Stomach (tissue), 9 donors: Measurements from ENCODE around the gene GNAI1. TPM values are rescaled to one million over a fixed set of nuclear protein-coding genes. Genes with fewer than 3 reads are reported as not detected.

Experiments used
- DNase-seq, 2 donors: peaks; one replicate each; pipeline versions ENCODE4 v3.0.0 to v3.0.0-alpha.2; 2013 to 2019
- H3K27ac ChIP-seq, 5 donors: fragments of 200-600 bp in 4 of 5; sonication (generic) in 4 of 5; one replicate each; pipeline ENCODE4 v1.5.1; 2013 to 2019; ENCODE audit warnings: mild to moderate bottlenecking in 1 of 5, moderate library complexity in 1 of 5
- H3K27me3 ChIP-seq, 3 donors: fragments of 200-600 bp; sonication (generic); one replicate each; pipeline ENCODE4 v1.5.1; 2017 to 2019; ENCODE audit warnings: mixed run types in 1 of 3
- H3K36me3 ChIP-seq, 4 donors: fragments of 200-600 bp; sonication (generic); 1 replicate in 3 of 4; 2 replicates in 1 of 4; pipeline ENCODE4 v1.5.1; 2016 to 2019
- H3K4me1 ChIP-seq, 4 donors: fragments of 200-600 bp; sonication (generic); one replicate each; pipeline ENCODE4 v1.5.1; 2016 to 2019
- H3K4me3 ChIP-seq, 4 donors: fragments of 200-600 bp; sonication (generic) in 3 of 4; one replicate each; pipeline ENCODE4 v1.5.1; 2016 to 2019; ENCODE audit warnings: mild to moderate bottlenecking in 1 of 4
- H3K9me3 ChIP-seq, 4 donors: fragments of 200-600 bp; sonication (generic); one replicate each; pipeline ENCODE4 v1.5.1; 2016 to 2019
- EP300 ChIP-seq: sonication (generic); formaldehyde crosslinking; IDR thresholded peaks from one replicate; pipeline ENCODE4 v1.6.1; 2017; ENCODE audit warnings: antibody characterized with exemption
- POLR2A ChIP-seq, 4 donors: fragments of 450-650 bp; IDR thresholded peaks; one replicate each; pipeline ENCODE4 v1.6.1; 2016; ENCODE audit warnings: antibody characterized with exemption in 4 of 4, control low read depth in 2 of 4, mild to moderate bottlenecking in 1 of 4, moderate library complexity in 1 of 4
- POLR2AphosphoS5 ChIP-seq, 3 donors: sonication (generic); formaldehyde crosslinking; IDR thresholded peaks; one replicate each; pipeline ENCODE4 v1.6.1; 2016; ENCODE audit warnings: antibody characterized with exemption in 3 of 3
- WGBS, 5 donors: extraction: QIAGEN DNeasy Blood & Tissue Kit in 3 of 5; methylation state at CpG; one replicate each; pipeline versions ENCODE4 v1.1.5 to v1.1.7; 2013 to 2018; 5-methylcytosine and 5-hydroxymethylcytosine counted together
- intact Hi-C: fragments of 100-400 bp; cut with DNase I; formaldehyde crosslinking; loops from one replicate; pipeline ENCODE4 v1.15.1; 2023; ENCODE audit warnings: low total_unique reads
- polyA plus RNA-seq, 3 donors: library from polyadenylated mRNA; stranded (reverse); fragments of 200-250 nt; gene quantifications; one replicate each; pipeline ENCODE4 v1.2.3, GENCODE V29; 2013
- total RNA-seq, 5 donors: library from RNA; depleted of rRNA; stranded (reverse); fragments of >200 nt; gene quantifications; one replicate each; pipeline versions ENCODE4 v1.1.0 to v1.2.3, GENCODE V29; 2014 to 2016
- TF ChIP-seq, protein P1 (sequence below), 7 experiments: fragments of 450-650 bp in 4 of 7; fragments of 200-600 bp in 3 of 7; sonication (generic) in 3 of 7; IDR thresholded peaks; one replicate each; pipeline ENCODE4 v1.5.1; 2016 to 2019; ENCODE audit warnings: antibody characterized with exemption in 7 of 7, control low read depth in 2 of 7, mild to moderate bottlenecking in 1 of 7
- donor health status: healthy with polysubstance abuse.
- donor health status: Bipolar disorder and iron deficiency.
- donor health status: healthy.

Gene GNAI1
- total and polyA plus RNA-seq, 8 donors = 2.6 to 62.4 (median 27.5) TPM

DNA sequence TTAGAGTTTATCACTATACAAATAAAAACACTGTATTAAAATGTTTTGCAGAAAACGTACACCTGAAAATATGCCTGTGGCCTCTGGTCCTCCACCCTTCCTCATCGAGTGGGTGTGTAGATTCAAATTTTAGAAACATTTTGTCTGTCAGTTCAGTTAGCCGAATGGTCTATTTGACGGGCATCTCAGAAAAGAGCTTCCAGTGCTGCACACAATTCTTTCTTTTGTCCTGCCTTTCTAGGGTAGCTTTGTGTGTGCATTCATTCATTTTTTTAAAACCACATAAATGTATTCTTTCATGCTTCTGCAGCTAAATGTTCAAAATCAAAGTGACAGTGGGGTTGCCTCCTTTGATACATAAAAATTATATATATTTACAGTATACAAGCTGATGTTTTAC is 46.8 kb downstream of the GNAI1 start:
- Histone ChIP-seq H3K27me3 (no peaks in the 10 kb centered on the region), H3K4me1 (peaks cover under 1 to 52% (median 21%) of the 10 kb centered on the region in 4 donors), H3K36me3 (no peaks in the 10 kb centered on the region), H3K27ac (no peak overlapping the region), H3K4me3 (no peak overlapping the region), H3K9me3 (no peaks in the 10 kb centered on the region)
- 51 to 75% (median 67%) methylated on average over 4 of the region's 4 CpGs for WGBS, 5 donors
- TF ChIP-seq POLR2AphosphoS5 (IDR thresholded peaks at IDR 0.05) = no peak
- TF ChIP-seq POLR2A (IDR thresholded peaks at IDR 0.05) = no peak
- no peak for TF ChIP-seq EP300
- TF ChIP-seq, protein P1, sequence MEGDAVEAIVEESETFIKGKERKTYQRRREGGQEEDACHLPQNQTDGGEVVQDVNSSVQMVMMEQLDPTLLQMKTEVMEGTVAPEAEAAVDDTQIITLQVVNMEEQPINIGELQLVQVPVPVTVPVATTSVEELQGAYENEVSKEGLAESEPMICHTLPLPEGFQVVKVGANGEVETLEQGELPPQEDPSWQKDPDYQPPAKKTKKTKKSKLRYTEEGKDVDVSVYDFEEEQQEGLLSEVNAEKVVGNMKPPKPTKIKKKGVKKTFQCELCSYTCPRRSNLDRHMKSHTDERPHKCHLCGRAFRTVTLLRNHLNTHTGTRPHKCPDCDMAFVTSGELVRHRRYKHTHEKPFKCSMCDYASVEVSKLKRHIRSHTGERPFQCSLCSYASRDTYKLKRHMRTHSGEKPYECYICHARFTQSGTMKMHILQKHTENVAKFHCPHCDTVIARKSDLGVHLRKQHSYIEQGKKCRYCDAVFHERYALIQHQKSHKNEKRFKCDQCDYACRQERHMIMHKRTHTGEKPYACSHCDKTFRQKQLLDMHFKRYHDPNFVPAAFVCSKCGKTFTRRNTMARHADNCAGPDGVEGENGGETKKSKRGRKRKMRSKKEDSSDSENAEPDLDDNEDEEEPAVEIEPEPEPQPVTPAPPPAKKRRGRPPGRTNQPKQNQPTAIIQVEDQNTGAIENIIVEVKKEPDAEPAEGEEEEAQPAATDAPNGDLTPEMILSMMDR (IDR thresholded peaks at IDR 0.05) = no peak
- intact Hi-C loops = no loop called here
- DNase-seq = no peak

DNA sequence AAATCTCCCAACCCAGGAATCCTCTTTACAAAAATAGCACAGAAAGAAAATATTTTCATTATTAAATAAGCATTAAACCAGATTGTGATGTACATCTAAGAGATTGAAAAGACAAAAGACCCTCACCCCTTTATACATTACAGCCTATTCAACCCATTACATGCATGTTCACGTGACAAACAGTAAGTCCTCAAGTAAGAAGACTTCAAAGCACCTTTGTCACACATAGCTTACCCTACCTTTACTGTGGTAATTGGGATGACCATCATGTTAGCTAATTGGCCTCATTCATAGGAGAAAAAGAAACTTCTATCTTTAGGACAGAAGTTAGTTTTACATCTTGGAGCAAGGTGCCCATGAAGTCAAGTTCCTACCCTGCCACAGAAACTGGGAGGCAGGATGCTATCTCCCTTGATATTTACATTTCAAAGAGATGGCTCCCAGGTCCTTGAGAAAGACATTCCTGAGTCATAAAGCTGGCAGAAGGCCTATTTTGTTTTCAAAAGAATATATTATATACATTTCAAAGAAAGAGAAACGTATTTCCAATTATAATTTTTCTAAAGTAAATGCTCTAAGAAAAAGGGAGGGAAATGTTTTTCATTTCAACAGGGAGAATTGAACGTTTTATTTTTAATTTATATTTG is 48.1 kb downstream of the GNAI1 start:
- TF ChIP-seq EP300 = no peak
- DNase-seq = no peak
- intact Hi-C loops = no loop called here

DNA sequence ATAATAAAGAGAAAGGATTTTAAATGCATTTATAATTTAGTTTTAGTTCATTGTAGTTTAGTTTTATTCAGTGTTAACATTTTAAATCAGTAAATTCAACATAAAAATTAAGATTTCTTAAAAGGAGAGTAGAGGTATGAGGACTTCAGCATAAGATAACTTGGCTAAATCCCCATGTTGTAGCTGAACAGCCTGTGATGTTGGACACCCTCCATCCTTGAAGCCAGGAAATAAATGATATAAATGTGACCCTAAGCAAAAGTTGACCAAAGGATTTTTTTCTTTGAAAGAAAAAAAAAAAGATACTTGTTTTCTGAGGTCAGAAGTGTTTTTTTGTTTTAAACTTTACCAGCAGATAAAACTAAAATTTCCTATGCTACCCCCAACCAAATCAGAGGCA is 48.7 kb downstream of the GNAI1 start:
- Histone ChIP-seq H3K9me3 (no peaks in the 10 kb centered on the region), H3K4me1 (peaks cover 5 to 62% (median 31%) of the 10 kb centered on the region in 4 donors), H3K36me3 (no peaks in the 10 kb centered on the region), H3K4me3 (no peak overlapping the region), H3K27ac (no peak overlapping the region), H3K27me3 (no peaks in the 10 kb centered on the region)
- intact Hi-C loops = no loop called here
- DNase-seq = no peak
- TF ChIP-seq POLR2AphosphoS5 (IDR thresholded peaks at IDR 0.05) (no peak), POLR2A (IDR thresholded peaks at IDR 0.05) (no peak), EP300 (no peak)
- TF ChIP-seq, protein P1 (IDR thresholded peaks at IDR 0.05) = no peak

More for the DNA sequence above, 48.1 kb downstream of the GNAI1 start:
- no peaks in the 10 kb centered on the region for H3K27me3 ChIP-seq
- H3K9me3 ChIP-seq = no peaks in the 10 kb centered on the region
- H3K4me1 ChIP-seq = peaks cover 5 to 59% (median 31%) of the 10 kb centered on the region in 4 donors
- H3K27ac ChIP-seq = no peak overlapping the region
- 67 to 73% (median 71%) methylated on average over 3 of the region's 3 CpGs for WGBS, 5 donors
- no peaks in the 10 kb centered on the region for H3K36me3 ChIP-seq
- no peak overlapping the region for H3K4me3 ChIP-seq

DNA sequence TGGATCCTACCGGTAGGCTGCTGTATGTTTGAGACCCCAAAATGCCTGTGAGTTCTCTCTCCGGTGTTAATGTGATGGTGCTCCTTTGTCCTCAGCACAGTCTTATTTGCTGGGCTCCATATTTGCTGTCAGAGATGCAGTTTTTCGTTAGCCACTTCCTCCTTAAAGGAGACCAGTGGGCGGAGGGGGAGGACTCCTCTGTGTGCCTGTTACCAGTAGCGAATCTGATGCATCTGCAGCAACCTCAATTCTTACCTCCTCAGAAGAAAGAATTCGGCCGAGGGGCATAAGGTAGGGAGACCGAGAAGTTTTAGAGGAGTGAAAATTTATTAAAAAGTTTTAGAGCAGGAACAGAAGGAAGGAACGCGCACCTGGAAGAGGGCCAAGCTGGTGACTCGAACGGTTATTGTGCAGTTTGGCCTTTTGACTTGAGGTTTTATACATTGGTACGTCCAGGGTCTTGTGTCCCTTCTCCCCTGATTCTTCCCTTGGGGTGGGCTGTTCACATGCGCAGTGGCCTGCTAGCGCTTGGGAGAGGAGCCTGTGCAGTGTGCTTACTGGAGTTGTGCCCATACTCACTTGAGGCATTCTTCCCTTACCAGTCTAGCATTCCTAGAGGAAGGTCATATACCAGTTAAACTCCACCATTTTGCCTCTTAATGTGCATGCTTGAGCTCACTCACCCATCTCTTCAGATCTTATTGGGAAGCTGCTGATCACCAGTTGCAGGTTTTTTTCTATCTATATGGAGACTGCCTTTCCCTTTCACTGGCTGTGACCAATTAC is 49.5 kb downstream of the GNAI1 start:
- DNase-seq = no peak
- Histone ChIP-seq H3K4me3 (no peak overlapping the region), H3K4me1 (peaks cover 5 to 69% (median 33%) of the 10 kb centered on the region in 4 donors), H3K27me3 (no peaks in the 10 kb centered on the region), H3K9me3 (no peaks in the 10 kb centered on the region), H3K27ac (no peak overlapping the region), H3K36me3 (no peaks in the 10 kb centered on the region)
- intact Hi-C loops = no loop called here
- WGBS, 5 donors = 88 to 93% (median 91%) methylated on average over 15 of the region's 15 CpGs
- no peak for TF ChIP-seq POLR2A (IDR thresholded peaks at IDR 0.05)
- no peak for TF ChIP-seq POLR2AphosphoS5 (IDR thresholded peaks at IDR 0.05)
- TF ChIP-seq EP300 = no peak
- TF ChIP-seq, protein P1 (IDR thresholded peaks at IDR 0.05) = no peak

DNA sequence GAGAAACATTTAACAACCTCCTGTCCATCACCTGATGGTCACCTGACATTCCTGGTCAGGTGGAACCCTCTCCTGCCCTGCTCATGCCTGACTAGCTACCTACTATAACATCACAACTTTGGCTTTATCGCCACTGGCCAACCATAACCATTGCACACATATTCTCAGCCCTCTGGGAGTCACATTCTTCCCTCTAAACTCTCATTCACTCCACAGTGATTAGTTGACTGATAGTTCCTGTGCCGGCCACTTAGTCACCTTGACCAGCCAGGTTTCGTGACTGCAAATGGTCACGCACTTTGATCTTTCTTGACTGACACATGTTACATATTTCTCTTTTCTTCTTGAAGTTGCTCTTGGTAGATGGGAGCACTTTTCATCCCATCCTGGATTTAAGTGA is 50.1 kb downstream of the GNAI1 start:
- Histone ChIP-seq H3K27ac (no peak overlapping the region), H3K27me3 (no peaks in the 10 kb centered on the region), H3K4me1 (peaks cover 5 to 69% (median 34%) of the 10 kb centered on the region in 4 donors), H3K4me3 (no peak overlapping the region), H3K36me3 (no peaks in the 10 kb centered on the region), H3K9me3 (no peaks in the 10 kb centered on the region)
- TF ChIP-seq POLR2AphosphoS5 (IDR thresholded peaks at IDR 0.05) = no peak
- TF ChIP-seq, protein P1 (IDR thresholded peaks at IDR 0.05) = no peak
- no peak for TF ChIP-seq EP300
- no peak for TF ChIP-seq POLR2A (IDR thresholded peaks at IDR 0.05)
- DNase-seq = no peak
- intact Hi-C loops = no loop called here
- WGBS, 5 donors = 70 to 72% (median 70%) methylated on average over 4 of the region's 4 CpGs
